OCI-LY7 (cell line): Measurements from ENCODE around the gene MREG. TPM values are rescaled to one million over a fixed set of nuclear protein-coding genes. Genes with fewer than 3 reads are reported as not detected.

Source experiments
- BruUV-seq: library from RNA; stranded (reverse); fragments of 400-500 nt; replicated peaks from 2 replicates; lab custom pipeline; 2021; lab: Mats Ljungman, UMichigan
- CTCF ChIA-PET: fragments of 300-600 bp; sonication (Branson Sonifier 250); formaldehyde crosslinking; loops from one replicate; lab custom pipeline; 2022; ENCODE audit warnings: antibody characterized with exemption; ENCODE audit not compliant: unreplicated experiment; lab: Charles Lee
- POLR2A ChIA-PET: fragments of 300-600 bp; sonication (Branson Sonifier 250); formaldehyde crosslinking; loops from one replicate; lab custom pipeline; 2022; ENCODE audit warnings: antibody characterized with exemption; lab: Charles Lee
- DNase-seq: peaks from one replicate; pipeline ENCODE4 v3.0.0-alpha.2; 2015; ENCODE audit warnings: low spot score
- H2AFZ ChIP-seq: fragments of 200-600 bp; sonication (generic), shearing (Covaris generic); 2 replicates; pipeline ENCODE4 v1.6.1; 2014; ENCODE audit warnings: mild to moderate bottlenecking, antibody characterized with exemption, low read length, moderate library complexity
- H3K27ac ChIP-seq: fragments of 200-600 bp; sonication (generic); 2 replicates; pipeline ENCODE4 v1.5.1; 2014; ENCODE audit warnings: mixed run types, low read depth, mild to moderate bottlenecking, moderate library complexity, low read length, inconsistent platforms; ENCODE audit not compliant: poor library complexity, severe bottlenecking
- H3K36me3 ChIP-seq: fragments of 200-600 bp; sonication (generic); 2 replicates; pipeline ENCODE4 v1.6.1; 2014; ENCODE audit warnings: mild to moderate bottlenecking, antibody characterized with exemption, low read length, moderate library complexity, mixed read lengths; ENCODE audit not compliant: insufficient read depth
- H3K4me1 ChIP-seq: fragments of 200-600 bp; sonication (generic); 2 replicates; pipeline ENCODE4 v1.5.1; 2014; ENCODE audit warnings: mild to moderate bottlenecking, low read length; ENCODE audit not compliant: insufficient read depth, poor library complexity, severe bottlenecking
- H3K4me2 ChIP-seq: fragments of 200-600 bp; sonication (generic); 2 replicates; pipeline ENCODE4 v1.6.1; 2014; ENCODE audit warnings: mild to moderate bottlenecking, low read length
- H3K4me3 ChIP-seq: fragments of 200-600 bp; sonication (generic); 2 replicates; pipeline ENCODE4 v1.5.1; 2014; ENCODE audit warnings: mild to moderate bottlenecking, low read depth, low read length; ENCODE audit not compliant: poor library complexity, severe bottlenecking
- H3K79me2 ChIP-seq: fragments of 200-600 bp; sonication (generic); 2 replicates; pipeline ENCODE4 v1.6.1; 2016; ENCODE audit warnings: low read depth, mild to moderate bottlenecking, low read length, moderate library complexity, mixed read lengths; ENCODE audit not compliant: insufficient read depth
- H3K9me2 ChIP-seq: fragments of 200-600 bp; sonication (generic); 2 replicates; pipeline ENCODE4 v1.6.1; 2016; ENCODE audit warnings: mild to moderate bottlenecking, low read length, mixed read lengths; ENCODE audit not compliant: insufficient read depth
- H3K9me3 ChIP-seq: fragments of 200-600 bp; sonication (generic); 2 replicates; pipeline ENCODE4 v1.6.1; 2014; ENCODE audit warnings: mild to moderate bottlenecking, mixed run types, low read length, mixed read lengths
- H4K20me1 ChIP-seq: fragments of 200-600 bp; sonication (generic); 2 replicates; pipeline ENCODE4 v1.6.1; 2014; ENCODE audit warnings: mild to moderate bottlenecking, antibody characterized with exemption, low read length, moderate library complexity, mixed read lengths; ENCODE audit not compliant: insufficient read depth
- CTCF ChIP-seq: fragments of 200-600 bp; sonication (generic); conservative IDR thresholded peaks from 2 replicates; pipeline ENCODE4 v1.5.1; 2014; ENCODE audit warnings: mild to moderate bottlenecking, antibody characterized with exemption, low read length, moderate library complexity, mixed read lengths
- EZH2phosphoT487 ChIP-seq: fragments of 200-600 bp; sonication (generic); IDR thresholded peaks from 2 replicates; pipeline ENCODE4 v1.6.1; 2018; ENCODE audit warnings: low read depth, borderline replicate concordance, mild to moderate bottlenecking, mixed run types, antibody characterized with exemption, low read length, moderate library complexity, mixed read lengths
- intact Hi-C: fragments of 100-400 bp; cut with micrococcal nuclease; formaldehyde crosslinking; loops from one replicate; pipeline ENCODE4 v1.10.0; 2022; ENCODE audit not compliant: unreplicated experiment
- total RNA-seq, 2 experiments: library from RNA; depleted of rRNA in 1 of 2; stranded (reverse); fragments of >200 nt in 1 of 2; shearing (Covaris generic) in 1 of 2; gene quantifications; 2 replicates each; pipeline ENCODE4 v1.2.3, GENCODE V29; 2014 to 2022

Gene MREG
- total RNA-seq, 2 experiments from 2014 or later: 5.6 to 9.3 TPM

GRCh38 chr2:215941726-215942125, 71.6 kb downstream of the MREG start:
- ChIA-PET CTCF (no interaction called here), POLR2A (no interaction called here)
- DNase-seq: no peak
- no peak for TF ChIP-seq EZH2phosphoT487
- no peak for TF ChIP-seq CTCF
- H3K9me3 ChIP-seq: no peaks in the 10 kb centered on the region
- no peaks in the 10 kb centered on the region for H3K36me3 ChIP-seq
- no peak overlapping the region for H3K4me2 ChIP-seq
- no peaks in the 10 kb centered on the region for H3K9me2 ChIP-seq
- no TSS peak for BruUV-seq
- no peaks in the 10 kb centered on the region for H3K4me1 ChIP-seq
- intact Hi-C loops: no loop called here
- H3K79me2 ChIP-seq: no peaks in the 10 kb centered on the region
- H2AFZ ChIP-seq: no peak overlapping the region
- H4K20me1 ChIP-seq: no peaks in the 10 kb centered on the region
- H3K27ac ChIP-seq: no peak overlapping the region
- no peak overlapping the region for H3K4me3 ChIP-seq

- Histone ChIP-seq H3K79me2 (no peaks in the 10 kb centered on the region), H2AFZ (no peak overlapping the region), H3K4me1 (no peaks in the 10 kb centered on the region), H3K4me2 (no peak overlapping the region), H3K9me3 (no peaks in the 10 kb centered on the region), H3K27ac (no peak overlapping the region), H4K20me1 (no peaks in the 10 kb centered on the region), H3K36me3 (no peaks in the 10 kb centered on the region), H3K9me2 (no peaks in the 10 kb centered on the region), H3K4me3 (no peak overlapping the region)
- DNase-seq: no peak
- BruUV-seq: no TSS peak
- ChIA-PET POLR2A (no interaction called here), CTCF (no interaction called here)
- intact Hi-C loops: no loop called here
- no peak for TF ChIP-seq EZH2phosphoT487
- no peak for TF ChIP-seq CTCF
These were observed 72.6 kb downstream of the MREG start for GRCh38 chr2:215940645-215941184.

GRCh38 chr2:215937190-215937589, 76.2 kb downstream of the MREG start:
- Histone ChIP-seq H3K4me3 (no peak overlapping the region), H3K9me3 (no peaks in the 10 kb centered on the region), H3K4me2 (no peak overlapping the region), H3K27ac (no peak overlapping the region), H3K9me2 (no peaks in the 10 kb centered on the region), H3K4me1 (no peaks in the 10 kb centered on the region), H3K79me2 (no peaks in the 10 kb centered on the region), H4K20me1 (no peaks in the 10 kb centered on the region), H3K36me3 (no peaks in the 10 kb centered on the region), H2AFZ (no peak overlapping the region)
- BruUV-seq: no TSS peak
- no peak for DNase-seq
- TF ChIP-seq CTCF: no peak
- TF ChIP-seq EZH2phosphoT487: no peak
- intact Hi-C loops: loop anchor here (10.0 kb wide), 1 partner anchor 662 kb away; no protein-coding TSS in a partner anchor
- ChIA-PET POLR2A (no interaction called here), CTCF (no interaction called here)
